Body of pancreas (tissue), 4 donors: Measurements from ENCODE around the gene ADGRD1. TPM values are rescaled to one million over a fixed set of nuclear protein-coding genes. Genes with fewer than 3 reads are reported as not detected.
"Not testable (repeated sequence)": the region's sequence is repeated elsewhere in the genome, so short reads cannot be mapped to it uniquely, and the experiment has no call there.

Experiments
- ATAC-seq: fragments of 150-250 bp; one replicate; pipeline ENCODE4 v1.9.1; 2016
- DNase-seq, 4 donors: peaks; one replicate each; pipeline ENCODE4 v3.0.0-alpha.2; 2019
- H3K27ac ChIP-seq, 4 donors: fragments of 200-600 bp; sonication (generic); 1 replicate in 3 of 4; 2 replicates in 1 of 4; pipeline versions ENCODE4 v1.5.1 to v1.6.1; 2016 to 2019; ENCODE audit warnings: mild to moderate bottlenecking in 1 of 4, mixed read lengths in 1 of 4, moderate library complexity in 1 of 4
- H3K27me3 ChIP-seq, 2 donors: fragments of 200-600 bp; sonication (generic); one replicate each; pipeline ENCODE4 v1.6.0; 2016; ENCODE audit warnings: mild to moderate bottlenecking in 1 of 2
- H3K36me3 ChIP-seq, 2 donors: fragments of 200-600 bp; sonication (generic); replicated peaks in 1 of 2; 2 replicates each; pipeline ENCODE4 v1.5.1; 2016; ENCODE audit warnings: low read depth in 2 of 2; ENCODE audit not compliant: insufficient read depth in 1 of 2
- H3K4me1 ChIP-seq: fragments of 200-600 bp; sonication (generic); one replicate; pipeline ENCODE4 v1.6.0; 2016
- H3K4me3 ChIP-seq, 2 donors: fragments of 200-600 bp; sonication (generic); 1 replicate in 1 of 2; 2 replicates in 1 of 2; pipeline ENCODE4 v1.5.1; 2016 to 2019
- H3K9me3 ChIP-seq, 3 donors: fragments of 200-600 bp; sonication (generic); 1 replicate in 2 of 3; 2 replicates in 1 of 3; pipeline ENCODE4 v1.5.1; 2016
- CTCF ChIP-seq, 7 experiments: fragments of 450-650 bp in 4 of 7; fragments of 200-600 bp in 3 of 7; sonication (generic) in 3 of 7; IDR thresholded peaks; one replicate each; pipeline ENCODE4 v1.5.1; 2016 to 2019; ENCODE audit warnings: antibody characterized with exemption in 7 of 7
- POLR2A ChIP-seq, 3 donors: fragments of 450-650 bp; IDR thresholded peaks; one replicate each; pipeline ENCODE4 v1.6.1; 2016; ENCODE audit warnings: antibody characterized with exemption in 3 of 3, mild to moderate bottlenecking in 2 of 3
- WGBS, 2 donors: methylation state at CpG; one replicate each; pipeline ENCODE4 v1.1.5; 2017; 5-methylcytosine and 5-hydroxymethylcytosine counted together
- intact Hi-C: fragments of 100-400 bp; cut with DNase I; formaldehyde crosslinking; loops from one replicate; pipeline ENCODE4 v1.15.1; 2023
- total RNA-seq, 2 donors: library from RNA; depleted of rRNA; stranded (reverse); fragments of >200 nt; gene quantifications; one replicate each; pipeline ENCODE4 v1.1.0, GENCODE V29; 2016

The ADGRD1 gene
- 1 to 10 TPM; 4.4 to 4.9 TPM for total RNA-seq

DNA sequence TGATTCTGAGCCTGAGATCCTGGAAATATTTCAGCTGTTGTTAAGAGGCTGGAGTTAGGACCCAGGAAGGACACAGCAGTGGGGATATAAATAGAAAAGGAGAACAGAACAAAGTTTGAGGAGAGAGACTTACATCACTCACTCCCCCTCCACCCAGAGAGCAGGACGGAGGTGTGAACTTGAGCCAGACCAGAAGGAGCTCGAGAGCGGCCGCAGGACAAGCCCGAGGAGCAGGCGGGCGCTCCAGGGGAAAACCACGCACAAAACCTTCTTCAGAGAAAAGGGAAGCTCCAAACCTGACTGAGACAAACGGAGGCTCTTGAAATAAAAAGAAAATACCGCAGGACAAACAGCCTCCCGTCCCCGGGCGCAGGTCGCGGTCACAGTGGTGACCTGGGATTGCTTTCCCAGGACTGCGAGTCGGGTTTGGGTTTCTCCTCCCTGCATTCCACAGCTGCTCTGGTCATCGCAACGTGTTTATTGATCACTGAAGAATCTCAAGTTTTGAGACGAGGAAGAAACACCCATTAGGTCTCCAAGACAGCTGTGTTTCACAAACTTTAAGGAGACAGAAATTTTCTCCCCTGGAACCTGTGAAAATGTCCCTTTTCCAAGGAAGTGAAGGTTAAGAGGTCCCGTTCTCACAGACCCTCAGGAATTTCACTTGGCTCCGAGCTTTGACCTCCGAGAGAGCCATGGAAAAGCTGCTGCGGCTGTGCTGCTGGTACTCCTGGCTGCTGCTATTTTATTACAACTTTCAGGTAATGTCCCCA, at the start of gene ADGRD1:
Gene ADGRD1, plus strand, starts transcription at position 137 of the 773 bp plus-strand sequence. Its CDS starts 559 bp downstream, at position 696.
- WGBS, 2 donors: 2 to 4% methylated on average over 22 to 24 of the region's 24 CpGs
- peak within 1 kb of the TSS in 2 of 4 donors; percentile 16 to 22 for H3K27ac ChIP-seq
- peak within 1 kb of the TSS in 1 of 2 donors; percentile 44 for H3K4me3 ChIP-seq
- TF ChIP-seq POLR2A (IDR thresholded peaks at IDR 0.05): peak; percentile 31 to 74 (median 63)
- no peak for TF ChIP-seq CTCF (IDR thresholded peaks at IDR 0.05)
- intact Hi-C loops: no loop called here
- ATAC-seq (peak; percentile 72), DNase-seq (peak; percentile 46 to 73 (median 60))
- no peaks in the 10 kb centered on the region for H3K9me3 ChIP-seq
- no peaks in the 10 kb centered on the region for H3K36me3 ChIP-seq
- peaks cover 21% of the 10 kb centered on the region for H3K4me1 ChIP-seq
- no peaks in the 10 kb centered on the region for H3K27me3 ChIP-seq

GRCh38 chr12:130904064-130904463, 49.6 kb upstream of the ADGRD1 start:
- intact Hi-C loops: no loop called here
- 68 to 85% methylated on average over 2 of the region's 2 CpGs for WGBS, 2 donors
- DNase-seq: no peak
- Histone ChIP-seq H3K4me3 (no peak overlapping the region), H3K4me1 (no peaks in the 10 kb centered on the region), H3K9me3 (no peaks in the 10 kb centered on the region), H3K27me3 (no peaks in the 10 kb centered on the region), H3K27ac (no peak overlapping the region), H3K36me3 (no peaks in the 10 kb centered on the region)
- TF ChIP-seq POLR2A (IDR thresholded peaks at IDR 0.05) (no peak), CTCF (IDR thresholded peaks at IDR 0.05) (no peak)
- no peak for ATAC-seq

- H3K36me3 ChIP-seq, H3K9me3 ChIP-seq, H3K4me3 ChIP-seq, DNase-seq, H3K27me3 ChIP-seq, ATAC-seq, H3K4me1 ChIP-seq, H3K27ac ChIP-seq, intact Hi-C loops: not testable (repeated sequence)
- 72 to 87% methylated on average over 6 to 21 of the region's 31 CpGs for WGBS, 2 donors
Observed at GRCh38 chr12:130904936-130905455, 48.7 kb upstream of the ADGRD1 start.

DNA sequence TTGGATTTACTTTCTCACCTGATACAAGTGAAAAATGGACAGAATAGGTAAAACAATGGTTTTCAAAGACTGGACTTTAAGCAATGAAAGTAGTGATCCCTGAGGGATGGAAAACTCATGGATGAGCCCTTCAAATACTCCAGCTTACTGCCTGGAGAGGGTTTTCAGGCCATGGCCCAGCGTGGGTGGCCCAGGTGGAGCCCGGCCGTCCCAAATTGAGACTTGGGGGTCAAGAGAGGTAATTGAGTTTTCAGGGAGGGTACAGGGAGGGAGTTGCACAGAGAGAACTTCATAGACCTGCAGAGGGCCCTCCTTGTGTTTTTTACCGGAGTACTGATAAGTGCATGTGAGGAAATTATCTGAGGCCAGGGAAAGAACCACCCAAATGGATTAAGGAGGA, 44.6 kb upstream of the ADGRD1 start:
- Histone ChIP-seq H3K4me3 (no peak overlapping the region), H3K9me3 (no peaks in the 10 kb centered on the region), H3K27me3 (no peaks in the 10 kb centered on the region), H3K27ac (no peak overlapping the region), H3K36me3 (no peaks in the 10 kb centered on the region), H3K4me1 (no peaks in the 10 kb centered on the region)
- no peak for DNase-seq
- intact Hi-C loops: no loop called here
- TF ChIP-seq CTCF (IDR thresholded peaks at IDR 0.05) (no peak), POLR2A (IDR thresholded peaks at IDR 0.05) (no peak)
- ATAC-seq: no peak
- WGBS, 2 donors: 72 to 83% methylated on average over 4 of the region's 4 CpGs

GRCh38 chr12:130911193-130911592, 42.5 kb upstream of the ADGRD1 start:
- ATAC-seq (no peak), DNase-seq (no peak)
- Histone ChIP-seq H3K4me3 (no peak overlapping the region), H3K27me3 (no peaks in the 10 kb centered on the region), H3K9me3 (no peaks in the 10 kb centered on the region), H3K27ac (no peak overlapping the region), H3K36me3 (no peaks in the 10 kb centered on the region), H3K4me1 (peaks cover 5% of the 10 kb centered on the region)
- intact Hi-C loops: no loop called here
- no peak for TF ChIP-seq CTCF (IDR thresholded peaks at IDR 0.05)
- TF ChIP-seq POLR2A (IDR thresholded peaks at IDR 0.05): no peak
- WGBS, 2 donors: 38 to 72% methylated on average over 1 of the region's 1 CpG
